HepG2 (cell line): ENCODE results near the gene S100Z.

Experiments used
- ARNT2 ChIP-seq: sonication (generic); formaldehyde crosslinking; IDR thresholded peaks from 2 replicates; pipeline ENCODE4 v1.8.0; 2022; ENCODE audit warnings: mild to moderate bottlenecking, low read depth, missing genetic modification reagents, moderate library complexity
- CEBPB ChIP-seq: IDR thresholded peaks from 2 replicates; pipeline ENCODE4 v1.6.1; 2011; ENCODE audit warnings: low read depth, low read length, improper control_type of control experiment, borderline replicate concordance
- JUNB ChIP-seq: sonication (generic); formaldehyde crosslinking; IDR thresholded peaks from 2 replicates; pipeline ENCODE4 v1.8.0; 2022; ENCODE audit warnings: missing genetic modification reagents, mild to moderate bottlenecking, borderline replicate concordance
- POLR2AphosphoS5 ChIP-seq: IDR thresholded peaks from 2 replicates; pipeline ENCODE4 v1.6.1; 2012; ENCODE audit warnings: low read depth, low read length
- RXRA ChIP-seq: sonication (generic); formaldehyde crosslinking; IDR thresholded peaks from 2 replicates; pipeline ENCODE4 v1.5.1; 2020; ENCODE audit warnings: missing genetic modification reagents
- SKI ChIP-seq: fragments of 450-650 bp; IDR thresholded peaks from one replicate; pipeline ENCODE4 v1.6.1; 2018; ENCODE audit warnings: mild to moderate bottlenecking; ENCODE audit not compliant: partially characterized antibody
- TBL1XR1 ChIP-seq: fragments of 150-350 bp; IDR thresholded peaks from 2 replicates; pipeline ENCODE4 v1.6.1; 2014; ENCODE audit warnings: borderline replicate concordance, low read length; ENCODE audit not compliant: partially characterized antibody
- TGIF2 ChIP-seq: IDR thresholded peaks from 2 replicates; pipeline ENCODE4 v1.6.1; 2016; ENCODE audit warnings: control low read depth, missing compliant biosample characterization
- ZNF251 ChIP-seq: sonication (generic); formaldehyde crosslinking; IDR thresholded peaks from 2 replicates; pipeline ENCODE4 v1.9.0; 2021; ENCODE audit warnings: mild to moderate bottlenecking, missing genetic modification reagents
- ZNF558 ChIP-seq: sonication (generic); formaldehyde crosslinking; IDR thresholded peaks from 2 replicates; pipeline ENCODE4 v1.9.0; 2022; ENCODE audit warnings: mild to moderate bottlenecking, missing genetic modification reagents, borderline replicate concordance
- TF ChIP-seq, protein P1 (sequence below): sonication (generic); formaldehyde crosslinking; IDR thresholded peaks from 2 replicates; pipeline ENCODE4 v1.4.0; 2020; ENCODE audit warnings: missing genetic modification reagents, borderline replicate concordance
- TF ChIP-seq, protein P2 (sequence below): sonication (generic); formaldehyde crosslinking; conservative IDR thresholded peaks from 2 replicates; pipeline ENCODE4 v1.5.0; 2020; ENCODE audit warnings: missing genetic modification reagents
- TF ChIP-seq, protein P3 (sequence below): sonication (generic); formaldehyde crosslinking; IDR thresholded peaks from 2 replicates; pipeline ENCODE4 v1.5.1; 2020; ENCODE audit warnings: mild to moderate bottlenecking, missing genetic modification reagents, moderate library complexity

DNA sequence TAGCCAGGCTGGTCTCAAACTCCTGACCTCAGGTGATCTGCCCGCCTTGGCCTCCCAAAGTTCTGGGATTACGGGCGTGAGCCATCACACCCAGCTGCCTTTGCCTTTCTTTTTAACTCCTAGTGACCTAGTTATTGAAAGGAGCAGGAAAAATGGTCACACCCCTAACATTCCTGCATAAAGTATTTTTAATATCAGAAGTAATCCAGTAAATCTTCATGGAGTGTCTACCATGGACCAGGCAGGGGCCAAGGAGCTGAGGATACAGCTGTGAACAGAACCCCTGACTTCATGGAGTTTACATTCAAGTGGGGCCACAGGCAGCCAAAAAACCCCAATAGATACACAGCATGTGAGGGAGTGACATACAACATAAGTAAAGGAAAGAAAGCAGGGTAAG lies 49.2 kb upstream of the S100Z start:
- TF ChIP-seq CEBPB (no peak), ARNT2 (no peak), TGIF2 (CRISPR knock-in tag) (no peak), RXRA (CRISPR knock-in tag) (no peak), ZNF251 (CRISPR knock-in tag) (no peak), SKI (no peak), JUNB (CRISPR knock-in tag) (no peak), TBL1XR1 (no peak), POLR2AphosphoS5 (no peak), ZNF558 (CRISPR knock-in tag) (no peak)
- TF ChIP-seq, protein P1, sequence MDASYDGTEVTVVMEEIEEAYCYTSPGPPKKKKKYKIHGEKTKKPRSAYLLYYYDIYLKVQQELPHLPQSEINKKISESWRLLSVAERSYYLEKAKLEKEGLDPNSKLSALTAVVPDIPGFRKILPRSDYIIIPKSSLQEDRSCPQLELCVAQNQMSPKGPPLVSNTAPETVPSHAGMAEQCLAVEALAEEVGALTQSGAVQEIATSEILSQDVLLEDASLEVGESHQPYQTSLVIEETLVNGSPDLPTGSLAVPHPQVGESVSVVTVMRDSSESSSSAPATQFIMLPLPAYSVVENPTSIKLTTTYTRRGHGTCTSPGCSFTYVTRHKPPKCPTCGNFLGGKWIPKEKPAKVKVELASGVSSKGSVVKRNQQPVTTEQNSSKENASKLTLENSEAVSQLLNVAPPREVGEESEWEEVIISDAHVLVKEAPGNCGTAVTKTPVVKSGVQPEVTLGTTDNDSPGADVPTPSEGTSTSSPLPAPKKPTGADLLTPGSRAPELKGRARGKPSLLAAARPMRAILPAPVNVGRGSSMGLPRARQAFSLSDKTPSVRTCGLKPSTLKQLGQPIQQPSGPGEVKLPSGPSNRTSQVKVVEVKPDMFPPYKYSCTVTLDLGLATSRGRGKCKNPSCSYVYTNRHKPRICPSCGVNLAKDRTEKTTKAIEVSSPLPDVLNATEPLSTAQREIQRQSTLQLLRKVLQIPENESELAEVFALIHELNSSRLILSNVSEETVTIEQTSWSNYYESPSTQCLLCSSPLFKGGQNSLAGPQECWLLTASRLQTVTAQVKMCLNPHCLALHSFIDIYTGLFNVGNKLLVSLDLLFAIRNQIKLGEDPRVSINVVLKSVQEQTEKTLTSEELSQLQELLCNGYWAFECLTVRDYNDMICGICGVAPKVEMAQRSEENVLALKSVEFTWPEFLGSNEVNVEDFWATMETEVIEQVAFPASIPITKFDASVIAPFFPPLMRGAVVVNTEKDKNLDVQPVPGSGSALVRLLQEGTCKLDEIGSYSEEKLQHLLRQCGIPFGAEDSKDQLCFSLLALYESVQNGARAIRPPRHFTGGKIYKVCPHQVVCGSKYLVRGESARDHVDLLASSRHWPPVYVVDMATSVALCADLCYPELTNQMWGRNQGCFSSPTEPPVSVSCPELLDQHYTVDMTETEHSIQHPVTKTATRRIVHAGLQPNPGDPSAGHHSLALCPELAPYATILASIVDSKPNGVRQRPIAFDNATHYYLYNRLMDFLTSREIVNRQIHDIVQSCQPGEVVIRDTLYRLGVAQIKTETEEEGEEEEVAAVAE (CRISPR knock-in tag), result no peak
- TF ChIP-seq, protein P2, sequence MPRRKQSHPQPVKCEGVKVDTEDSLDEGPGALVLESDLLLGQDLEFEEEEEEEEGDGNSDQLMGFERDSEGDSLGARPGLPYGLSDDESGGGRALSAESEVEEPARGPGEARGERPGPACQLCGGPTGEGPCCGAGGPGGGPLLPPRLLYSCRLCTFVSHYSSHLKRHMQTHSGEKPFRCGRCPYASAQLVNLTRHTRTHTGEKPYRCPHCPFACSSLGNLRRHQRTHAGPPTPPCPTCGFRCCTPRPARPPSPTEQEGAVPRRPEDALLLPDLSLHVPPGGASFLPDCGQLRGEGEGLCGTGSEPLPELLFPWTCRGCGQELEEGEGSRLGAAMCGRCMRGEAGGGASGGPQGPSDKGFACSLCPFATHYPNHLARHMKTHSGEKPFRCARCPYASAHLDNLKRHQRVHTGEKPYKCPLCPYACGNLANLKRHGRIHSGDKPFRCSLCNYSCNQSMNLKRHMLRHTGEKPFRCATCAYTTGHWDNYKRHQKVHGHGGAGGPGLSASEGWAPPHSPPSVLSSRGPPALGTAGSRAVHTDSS, result no peak
- TF ChIP-seq, protein P3, sequence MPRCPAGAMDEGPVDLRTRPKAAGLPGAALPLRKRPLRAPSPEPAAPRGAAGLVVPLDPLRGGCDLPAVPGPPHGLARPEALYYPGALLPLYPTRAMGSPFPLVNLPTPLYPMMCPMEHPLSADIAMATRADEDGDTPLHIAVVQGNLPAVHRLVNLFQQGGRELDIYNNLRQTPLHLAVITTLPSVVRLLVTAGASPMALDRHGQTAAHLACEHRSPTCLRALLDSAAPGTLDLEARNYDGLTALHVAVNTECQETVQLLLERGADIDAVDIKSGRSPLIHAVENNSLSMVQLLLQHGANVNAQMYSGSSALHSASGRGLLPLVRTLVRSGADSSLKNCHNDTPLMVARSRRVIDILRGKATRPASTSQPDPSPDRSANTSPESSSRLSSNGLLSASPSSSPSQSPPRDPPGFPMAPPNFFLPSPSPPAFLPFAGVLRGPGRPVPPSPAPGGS, result no peak
